Peyer's patch (tissue), 4 donors: ENCODE results near the gene TRAPPC2L. TPM values are rescaled to one million over a fixed set of nuclear protein-coding genes. Genes with fewer than 3 reads are reported as not detected.
A peak's percentile ranks its signal among the peaks of the same experiment; 100 is the strongest.

Experiments
- DNase-seq, 3 donors: peaks; one replicate each; pipeline ENCODE4 v3.0.0-alpha.2; 2017 to 2019
- H3K27ac ChIP-seq, 4 donors: fragments of 200-600 bp; sonication (generic); one replicate each; pipeline ENCODE4 v1.5.1; 2016 to 2019
- H3K27me3 ChIP-seq, 2 donors: fragments of 200-600 bp; sonication (generic); one replicate each; pipeline ENCODE4 v1.5.1; 2019
- H3K36me3 ChIP-seq, 3 donors: fragments of 200-600 bp; sonication (generic); one replicate each; pipeline ENCODE4 v1.5.1; 2016 to 2019
- H3K4me1 ChIP-seq, 4 donors: fragments of 200-600 bp; sonication (generic); one replicate each; pipeline ENCODE4 v1.5.1; 2016 to 2019
- H3K4me3 ChIP-seq, 4 donors: fragments of 200-600 bp; sonication (generic); 1 replicate in 3 of 4; 2 replicates in 1 of 4; pipeline ENCODE4 v1.5.1; 2016 to 2019; ENCODE audit warnings: mild to moderate bottlenecking in 1 of 4
- H3K9me3 ChIP-seq, 4 donors: fragments of 200-600 bp; sonication (generic); one replicate each; pipeline ENCODE4 v1.5.1; 2016 to 2019; ENCODE audit warnings: mild to moderate bottlenecking in 1 of 4
- POLR2A ChIP-seq, 2 donors: fragments of 450-650 bp; IDR thresholded peaks; one replicate each; pipeline ENCODE4 v1.5.1; 2017; ENCODE audit warnings: antibody characterized with exemption in 2 of 2, mild to moderate bottlenecking in 2 of 2, moderate library complexity in 2 of 2
- total RNA-seq, 4 donors: library from RNA; depleted of rRNA; stranded (reverse); fragments of >200 nt; gene quantifications; one replicate each; pipeline ENCODE4 v1.1.0, GENCODE V29; 2016
- TF ChIP-seq, protein P1 (sequence below), 6 experiments: fragments of 450-650 bp in 4 of 6; fragments of 200-600 bp in 2 of 6; sonication (generic) in 1 of 6; IDR thresholded peaks; one replicate each; pipeline ENCODE4 v1.5.1; 2017 to 2019; ENCODE audit warnings: antibody characterized with exemption in 6 of 6, mild to moderate bottlenecking in 3 of 6, moderate library complexity in 1 of 6

The TRAPPC2L gene
- total RNA-seq, 4 donors from 2014 or later: 20.4 to 47.9 (median 35.4) TPM

DNA sequence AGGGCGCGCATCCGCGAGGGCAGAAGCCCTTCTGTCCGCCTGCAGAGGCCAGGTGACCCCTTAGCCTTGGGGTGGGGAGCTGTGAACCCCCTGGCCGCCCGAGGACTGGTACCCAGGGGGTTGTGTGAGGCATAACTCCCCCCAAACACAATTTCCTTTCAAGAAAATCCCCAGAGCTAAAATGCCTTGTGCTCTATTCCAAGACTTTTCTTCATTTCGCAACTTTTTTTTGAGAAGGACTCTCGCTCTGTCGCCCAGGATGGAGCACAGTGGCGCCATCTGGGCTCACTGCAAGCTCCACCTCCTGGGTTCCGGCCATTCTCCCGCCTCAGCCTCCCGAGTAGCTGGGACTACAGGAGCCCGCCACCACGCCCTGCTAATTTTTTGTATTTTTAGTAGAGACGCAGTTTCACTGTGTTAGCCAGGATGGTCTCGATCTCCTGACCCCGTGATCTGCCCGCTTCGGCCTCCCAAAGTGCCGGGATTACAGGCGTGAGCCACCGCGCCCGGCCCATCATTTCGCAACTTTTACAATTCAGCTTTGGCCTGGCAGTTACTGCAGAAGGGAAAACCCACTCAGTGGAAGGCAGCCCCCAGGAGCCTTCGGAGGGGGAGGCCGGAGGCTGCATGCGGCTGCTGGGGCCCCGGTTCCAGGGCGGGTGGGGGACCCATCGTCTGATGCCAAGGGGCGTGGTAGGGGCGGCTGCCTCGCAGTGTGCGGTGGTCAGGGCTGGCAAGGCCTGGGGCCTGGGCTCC is 44.2 kb upstream of the TRAPPC2L start:
- H3K27me3 ChIP-seq: no peaks in the 10 kb centered on the region
- peaks cover 0 to 18% (median 0%) of the 10 kb centered on the region in 3 donors for H3K36me3 ChIP-seq
- no peaks in the 10 kb centered on the region for H3K9me3 ChIP-seq
- H3K4me3 ChIP-seq: peak overlapping the region; percentile 77 to 91 (median 84)
- no peak for TF ChIP-seq POLR2A (IDR thresholded peaks at IDR 0.05)
- TF ChIP-seq, protein P1, sequence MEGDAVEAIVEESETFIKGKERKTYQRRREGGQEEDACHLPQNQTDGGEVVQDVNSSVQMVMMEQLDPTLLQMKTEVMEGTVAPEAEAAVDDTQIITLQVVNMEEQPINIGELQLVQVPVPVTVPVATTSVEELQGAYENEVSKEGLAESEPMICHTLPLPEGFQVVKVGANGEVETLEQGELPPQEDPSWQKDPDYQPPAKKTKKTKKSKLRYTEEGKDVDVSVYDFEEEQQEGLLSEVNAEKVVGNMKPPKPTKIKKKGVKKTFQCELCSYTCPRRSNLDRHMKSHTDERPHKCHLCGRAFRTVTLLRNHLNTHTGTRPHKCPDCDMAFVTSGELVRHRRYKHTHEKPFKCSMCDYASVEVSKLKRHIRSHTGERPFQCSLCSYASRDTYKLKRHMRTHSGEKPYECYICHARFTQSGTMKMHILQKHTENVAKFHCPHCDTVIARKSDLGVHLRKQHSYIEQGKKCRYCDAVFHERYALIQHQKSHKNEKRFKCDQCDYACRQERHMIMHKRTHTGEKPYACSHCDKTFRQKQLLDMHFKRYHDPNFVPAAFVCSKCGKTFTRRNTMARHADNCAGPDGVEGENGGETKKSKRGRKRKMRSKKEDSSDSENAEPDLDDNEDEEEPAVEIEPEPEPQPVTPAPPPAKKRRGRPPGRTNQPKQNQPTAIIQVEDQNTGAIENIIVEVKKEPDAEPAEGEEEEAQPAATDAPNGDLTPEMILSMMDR (IDR thresholded peaks at IDR 0.05): no peak
- H3K4me1 ChIP-seq: peaks cover 0 to 29% (median 19%) of the 10 kb centered on the region in 4 donors
- no peak for DNase-seq
- peak overlapping the region; percentile 93 to 97 (median 94) for H3K27ac ChIP-seq

DNA sequence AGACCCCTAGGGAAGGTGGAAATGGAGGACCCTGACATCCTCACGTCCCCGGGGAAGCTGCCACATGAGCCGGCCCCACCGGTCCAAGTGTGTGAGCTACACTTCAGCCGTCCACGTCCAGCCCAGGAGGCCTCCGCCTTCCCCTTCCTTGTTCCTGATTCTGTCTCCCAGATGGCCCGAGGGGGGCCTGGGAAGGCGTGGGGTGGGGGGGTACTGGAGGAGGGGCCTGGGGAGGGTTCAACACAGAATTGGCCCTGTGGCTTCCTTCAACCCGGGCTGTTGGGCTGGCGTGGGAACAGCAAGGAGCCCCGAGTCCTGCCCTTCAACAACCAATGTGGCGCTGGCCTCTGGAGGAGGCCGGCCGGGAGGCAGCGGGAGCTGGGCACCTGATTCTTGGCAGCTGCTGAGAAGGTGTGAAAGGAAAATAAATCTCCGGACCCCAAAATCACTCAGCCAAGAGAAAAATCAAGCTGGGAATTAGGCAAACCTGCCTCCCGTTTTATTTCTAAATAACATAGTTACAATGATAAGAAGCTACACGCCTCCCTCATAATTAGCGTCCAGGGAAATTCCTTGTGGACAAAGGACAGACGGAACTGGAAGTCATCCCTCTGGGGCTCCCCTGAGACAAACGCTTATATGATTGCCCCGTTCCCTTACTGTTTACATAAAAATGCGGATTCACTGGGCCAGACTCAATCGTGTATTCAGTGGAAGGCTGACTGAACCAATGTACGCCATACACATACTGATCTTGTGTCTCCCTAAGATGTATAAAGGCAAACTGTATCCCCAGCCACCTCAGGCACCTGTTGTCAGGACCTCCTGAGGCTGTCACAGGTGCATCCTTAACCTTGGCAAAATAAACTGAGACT is 43.4 kb upstream of the TRAPPC2L start:
- no peak for DNase-seq
- Histone ChIP-seq H3K4me1 (peaks cover 0 to 29% (median 19%) of the 10 kb centered on the region in 4 donors), H3K36me3 (peaks cover 0 to 13% (median 0%) of the 10 kb centered on the region in 3 donors), H3K4me3 (peak overlapping the region in 1 of 4 donors; percentile 86), H3K9me3 (no peaks in the 10 kb centered on the region), H3K27ac (peak overlapping the region; percentile 93 to 97 (median 94)), H3K27me3 (no peaks in the 10 kb centered on the region)
- TF ChIP-seq, protein P1 (IDR thresholded peaks at IDR 0.05): no peak
- TF ChIP-seq POLR2A (IDR thresholded peaks at IDR 0.05): no peak

DNA sequence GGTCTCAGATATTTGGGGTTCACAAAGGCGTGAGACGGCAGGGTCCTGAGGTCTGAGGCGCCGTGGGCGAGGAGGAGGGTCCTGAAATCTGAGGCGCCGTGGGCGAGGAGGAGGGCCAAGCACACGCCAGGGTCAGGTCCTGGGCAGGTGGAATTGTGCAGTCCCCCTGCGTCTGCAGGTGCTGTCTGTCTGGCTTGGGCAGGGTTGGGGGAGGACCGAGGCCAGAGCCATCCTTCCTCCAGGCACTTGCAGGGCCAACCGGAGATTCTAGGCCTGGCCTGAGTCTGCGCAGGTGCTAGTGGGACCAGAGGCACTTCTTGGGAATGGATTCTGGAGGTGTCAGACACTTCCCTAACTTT is 42.8 kb upstream of the TRAPPC2L start:
- no peak overlapping the region for H3K27ac ChIP-seq
- DNase-seq: no peak
- H3K4me3 ChIP-seq: no peak overlapping the region
- H3K27me3 ChIP-seq: no peaks in the 10 kb centered on the region
- peaks cover 0 to 7% (median 0%) of the 10 kb centered on the region in 3 donors for H3K36me3 ChIP-seq
- TF ChIP-seq POLR2A (IDR thresholded peaks at IDR 0.05): no peak
- TF ChIP-seq, protein P1 (IDR thresholded peaks at IDR 0.05): no peak
- no peaks in the 10 kb centered on the region for H3K9me3 ChIP-seq
- peaks cover 0 to 29% (median 19%) of the 10 kb centered on the region in 4 donors for H3K4me1 ChIP-seq

DNA sequence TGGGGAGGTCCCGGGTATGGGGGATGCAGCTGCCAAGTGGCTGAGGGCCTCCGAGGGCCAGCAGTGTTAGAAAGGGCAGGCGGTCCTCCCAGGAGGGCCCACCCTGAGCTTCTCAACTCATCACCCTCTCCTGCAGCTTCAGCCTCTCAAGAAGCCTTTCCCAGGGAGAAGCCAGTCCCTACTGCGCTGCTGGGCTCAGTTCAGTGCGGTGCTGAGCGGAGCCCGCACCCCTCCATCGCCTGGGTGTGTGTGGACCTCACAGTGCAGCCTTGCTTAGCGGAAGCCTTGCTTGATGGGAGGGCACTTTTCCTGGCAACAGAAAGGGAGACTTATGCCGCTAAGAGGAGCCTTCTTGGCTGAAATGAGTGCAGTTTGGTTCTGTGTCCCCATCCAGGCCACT is 41.7 kb upstream of the TRAPPC2L start:
- no peak overlapping the region for H3K27ac ChIP-seq
- no peak for DNase-seq
- no peak for TF ChIP-seq POLR2A (IDR thresholded peaks at IDR 0.05)
- TF ChIP-seq, protein P1 (IDR thresholded peaks at IDR 0.05): no peak
- H3K4me1 ChIP-seq: peaks cover 0 to 22% (median 16%) of the 10 kb centered on the region in 4 donors
- H3K4me3 ChIP-seq: no peak overlapping the region
- no peaks in the 10 kb centered on the region for H3K9me3 ChIP-seq
- no peaks in the 10 kb centered on the region for H3K36me3 ChIP-seq
- no peaks in the 10 kb centered on the region for H3K27me3 ChIP-seq

DNA sequence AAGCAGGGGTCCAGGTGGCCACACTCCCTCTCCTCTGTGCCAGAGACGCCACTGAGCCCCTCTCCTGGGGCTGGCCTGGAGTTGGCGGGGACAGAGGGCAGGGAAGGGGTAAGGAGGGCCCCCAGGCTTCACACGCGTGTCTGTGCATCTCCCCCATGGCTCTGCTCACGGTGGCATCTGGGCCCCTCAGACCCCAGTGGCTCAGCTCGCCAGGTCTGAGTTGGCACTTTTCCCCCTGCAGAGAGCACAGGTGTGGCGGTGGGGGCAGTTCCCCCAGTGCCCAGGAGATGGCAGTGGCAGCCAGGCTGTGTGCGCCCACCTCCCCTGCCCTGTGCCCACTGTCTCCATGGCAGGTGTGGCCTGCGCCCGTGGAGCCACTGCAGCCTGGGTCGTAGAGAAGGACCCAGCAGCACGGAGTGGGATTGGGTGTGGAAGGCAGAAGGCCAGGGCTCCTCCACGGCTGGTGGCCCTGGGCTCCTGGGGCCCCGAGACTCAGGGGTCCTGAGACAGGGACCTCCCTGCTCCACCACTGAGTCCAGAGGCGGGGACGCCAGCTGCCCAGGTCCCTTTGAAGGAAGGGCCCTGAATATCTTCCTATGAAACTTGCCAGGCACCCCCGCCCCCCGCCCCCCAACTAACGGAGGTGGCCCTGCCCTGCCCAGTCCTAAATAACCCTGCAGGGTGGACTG is 40.9 kb upstream of the TRAPPC2L start:
- Histone ChIP-seq H3K36me3 (no peaks in the 10 kb centered on the region), H3K27me3 (no peaks in the 10 kb centered on the region), H3K27ac (no peak overlapping the region), H3K4me1 (peaks cover 0 to 14% (median 8%) of the 10 kb centered on the region in 4 donors), H3K9me3 (no peaks in the 10 kb centered on the region), H3K4me3 (no peak overlapping the region)
- TF ChIP-seq, protein P1 (IDR thresholded peaks at IDR 0.05): peak; percentile 49 to 82 (median 78)
- TF ChIP-seq POLR2A (IDR thresholded peaks at IDR 0.05): no peak
- DNase-seq: peak; percentile 52 to 72 (median 69)
